Measurements from ENCODE around the gene CIRBP. TPM values are rescaled to one million over a fixed set of nuclear protein-coding genes. Genes with fewer than 3 reads are reported as not detected.

The CIRBP gene
- total and polyA plus RNA-seq, 9 of the 15 experiments (the other 6 are each of a cell fraction or from before 2014, with no cell fraction given), result 20.5 to 327 (median 176) TPM

DNA sequence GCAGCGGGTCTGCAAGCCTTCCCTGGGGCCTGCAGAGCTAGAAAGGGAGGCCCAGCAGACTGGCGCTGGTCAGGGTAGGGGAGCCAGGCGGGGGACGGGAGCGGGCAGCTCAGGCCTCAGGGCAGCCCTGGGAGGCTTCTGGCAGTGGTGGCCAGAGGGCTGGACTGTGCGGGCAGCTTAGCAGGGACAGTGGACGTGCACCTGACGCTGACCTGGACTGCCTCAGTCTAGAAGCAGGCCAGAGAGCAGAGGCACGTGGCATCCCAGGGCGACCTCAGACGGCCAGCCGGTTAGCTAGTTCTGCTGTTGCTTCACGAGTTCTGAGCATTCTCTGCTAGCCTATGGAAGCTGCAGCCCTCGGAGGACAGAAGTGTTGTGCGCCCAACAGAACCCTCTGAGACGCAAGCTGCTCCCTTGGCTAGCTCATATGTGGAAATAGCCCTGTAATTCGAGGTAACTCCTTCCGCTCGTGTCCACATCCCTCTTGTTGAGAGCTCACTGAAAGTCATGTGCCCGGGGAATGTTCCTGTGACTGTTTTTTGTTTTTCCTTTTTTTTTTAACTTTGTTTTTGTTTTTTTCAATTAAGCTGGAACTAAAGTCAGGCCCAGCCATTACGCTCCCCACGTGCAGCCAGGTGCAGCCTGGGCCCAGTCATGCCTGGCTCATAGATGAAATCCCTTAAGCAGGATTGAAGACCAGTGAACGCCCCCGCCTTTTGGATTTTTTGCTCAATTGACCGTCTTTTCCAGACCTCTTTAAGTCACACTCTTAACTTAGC, 4.3 kb downstream of the CIRBP start (continued):
- 0 out of 2 replicates have a peak, but pooled peaks have one; percentile 81 for TF ChIP-seq OTX1 (CRISPR knock-in tag; IDR thresholded peaks at IDR 0.05)
- peak; percentile 28; the same call in 1 of the 2 replicates for TF ChIP-seq ZNF592 (IDR thresholded peaks at IDR 0.05)
- TF ChIP-seq PML (IDR thresholded peaks at IDR 0.05; ENCODE audit: low read length), result 0 out of 2 replicates have a peak, but pooled peaks have one; percentile 18
- TF ChIP-seq KDM5B (IDR thresholded peaks at IDR 0.05; ENCODE audit: insufficient replicate concordance, low read depth, low read length), result peak; percentile 20
- TF ChIP-seq ASH1L (IDR thresholded peaks at IDR 0.05; ENCODE audit: borderline replicate concordance, low read depth, partially characterized antibody), result peak; percentile 33
- no peak for TF ChIP-seq ZNF23 (CRISPR knock-in tag; IDR thresholded peaks at IDR 0.05)
- no peak for TF ChIP-seq NBN (IDR thresholded peaks at IDR 0.05; ENCODE audit: low read depth)
- TF ChIP-seq FOXP1 (CRISPR knock-in tag; IDR thresholded peaks at IDR 0.05), result no peak
- TF ChIP-seq ZNF431 (CRISPR knock-in tag; IDR thresholded peaks at IDR 0.05), result 0 out of 2 replicates have a peak, but pooled peaks have one; percentile 40
- TF ChIP-seq RBFOX2 (IDR thresholded peaks at IDR 0.05; ENCODE audit: low read depth, low read length), result peak; percentile 54
- 0 out of 2 replicates have a peak, but pooled peaks have one; percentile 14 for TF ChIP-seq MYNN (IDR thresholded peaks at IDR 0.05)
- TF ChIP-seq MYNN (CRISPR knock-in tag; IDR thresholded peaks at IDR 0.05), result no peak
- TF ChIP-seq CEBPB (tag; IDR thresholded peaks at IDR 0.05), result 0 out of 2 replicates have a peak, but pooled peaks have one; percentile 19
- no peak for TF ChIP-seq ZNF655 (CRISPR knock-in tag; IDR thresholded peaks at IDR 0.05)
- TF ChIP-seq FOSL1 (tag; conservative IDR thresholded peaks at IDR 0.05), result no peak
- TF ChIP-seq, protein P1, sequence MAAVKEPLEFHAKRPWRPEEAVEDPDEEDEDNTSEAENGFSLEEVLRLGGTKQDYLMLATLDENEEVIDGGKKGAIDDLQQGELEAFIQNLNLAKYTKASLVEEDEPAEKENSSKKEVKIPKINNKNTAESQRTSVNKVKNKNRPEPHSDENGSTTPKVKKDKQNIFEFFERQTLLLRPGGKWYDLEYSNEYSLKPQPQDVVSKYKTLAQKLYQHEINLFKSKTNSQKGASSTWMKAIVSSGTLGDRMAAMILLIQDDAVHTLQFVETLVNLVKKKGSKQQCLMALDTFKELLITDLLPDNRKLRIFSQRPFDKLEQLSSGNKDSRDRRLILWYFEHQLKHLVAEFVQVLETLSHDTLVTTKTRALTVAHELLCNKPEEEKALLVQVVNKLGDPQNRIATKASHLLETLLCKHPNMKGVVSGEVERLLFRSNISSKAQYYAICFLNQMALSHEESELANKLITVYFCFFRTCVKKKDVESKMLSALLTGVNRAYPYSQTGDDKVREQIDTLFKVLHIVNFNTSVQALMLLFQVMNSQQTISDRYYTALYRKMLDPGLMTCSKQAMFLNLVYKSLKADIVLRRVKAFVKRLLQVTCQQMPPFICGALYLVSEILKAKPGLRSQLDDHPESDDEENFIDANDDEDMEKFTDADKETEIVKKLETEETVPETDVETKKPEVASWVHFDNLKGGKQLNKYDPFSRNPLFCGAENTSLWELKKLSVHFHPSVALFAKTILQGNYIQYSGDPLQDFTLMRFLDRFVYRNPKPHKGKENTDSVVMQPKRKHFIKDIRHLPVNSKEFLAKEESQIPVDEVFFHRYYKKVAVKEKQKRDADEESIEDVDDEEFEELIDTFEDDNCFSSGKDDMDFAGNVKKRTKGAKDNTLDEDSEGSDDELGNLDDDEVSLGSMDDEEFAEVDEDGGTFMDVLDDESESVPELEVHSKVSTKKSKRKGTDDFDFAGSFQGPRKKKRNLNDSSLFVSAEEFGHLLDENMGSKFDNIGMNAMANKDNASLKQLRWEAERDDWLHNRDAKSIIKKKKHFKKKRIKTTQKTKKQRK (IDR thresholded peaks at IDR 0.05; ENCODE audit: borderline replicate concordance, low read depth, low read length), result no peak
- 0 out of 4 replicates have a peak, but pooled peaks of 1 of the 2 experiments have one; percentile 67 for TF ChIP-seq ARNT (IDR thresholded peaks at IDR 0.05)
- TF ChIP-seq ZNF668 (CRISPR knock-in tag; IDR thresholded peaks at IDR 0.05), result no peak

Data from K562 (cell line).